Measurements from ENCODE around the gene TMC3.
"Not testable (repeated sequence)": the region's sequence is repeated elsewhere in the genome, so short reads cannot be mapped to it uniquely, and the experiment has no call there.

Gene TMC3

DNA sequence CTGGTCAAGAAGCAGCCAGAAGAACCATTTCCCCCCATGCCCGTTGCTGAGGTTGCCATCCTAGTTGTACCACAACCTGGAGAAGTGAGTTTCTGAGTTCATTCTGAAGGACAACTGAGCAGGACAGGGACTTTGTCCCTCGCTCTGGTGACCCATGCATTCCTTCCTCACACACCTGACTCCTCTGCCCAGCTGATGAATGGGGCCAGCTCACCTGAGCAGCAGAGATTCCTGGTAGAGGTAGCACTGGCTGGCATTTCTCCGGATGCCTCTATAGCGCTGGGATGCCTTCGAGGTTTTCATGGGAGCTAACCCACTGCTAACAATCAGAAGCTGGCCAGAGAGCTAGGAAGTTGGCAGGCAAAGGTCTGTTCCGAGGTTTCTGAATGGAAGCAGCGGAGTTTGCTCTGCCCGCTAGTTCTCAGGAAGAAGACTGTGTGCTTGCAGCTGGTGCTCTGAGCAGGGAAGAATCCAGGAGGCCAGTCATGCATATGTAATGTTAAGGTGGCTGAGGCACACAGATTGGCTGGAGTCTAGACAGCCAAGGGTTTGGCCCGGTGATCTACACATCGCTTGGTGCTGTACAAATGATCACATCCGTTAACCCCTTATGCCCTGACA lies at the start of gene TMC3:
TSS of gene TMC3 (minus strand) at position 439 of the 621 bp plus-strand sequence. CDS start at position 303, 136 bp downstream.
- ChIA-PET POLR2A (no interaction called here), CTCF (interaction anchor here (2.5 kb wide), 1 partner anchor 100 kb away, joined by 8 read pairs; no protein-coding TSS in a partner anchor)
- TF ChIP-seq, protein P1, sequence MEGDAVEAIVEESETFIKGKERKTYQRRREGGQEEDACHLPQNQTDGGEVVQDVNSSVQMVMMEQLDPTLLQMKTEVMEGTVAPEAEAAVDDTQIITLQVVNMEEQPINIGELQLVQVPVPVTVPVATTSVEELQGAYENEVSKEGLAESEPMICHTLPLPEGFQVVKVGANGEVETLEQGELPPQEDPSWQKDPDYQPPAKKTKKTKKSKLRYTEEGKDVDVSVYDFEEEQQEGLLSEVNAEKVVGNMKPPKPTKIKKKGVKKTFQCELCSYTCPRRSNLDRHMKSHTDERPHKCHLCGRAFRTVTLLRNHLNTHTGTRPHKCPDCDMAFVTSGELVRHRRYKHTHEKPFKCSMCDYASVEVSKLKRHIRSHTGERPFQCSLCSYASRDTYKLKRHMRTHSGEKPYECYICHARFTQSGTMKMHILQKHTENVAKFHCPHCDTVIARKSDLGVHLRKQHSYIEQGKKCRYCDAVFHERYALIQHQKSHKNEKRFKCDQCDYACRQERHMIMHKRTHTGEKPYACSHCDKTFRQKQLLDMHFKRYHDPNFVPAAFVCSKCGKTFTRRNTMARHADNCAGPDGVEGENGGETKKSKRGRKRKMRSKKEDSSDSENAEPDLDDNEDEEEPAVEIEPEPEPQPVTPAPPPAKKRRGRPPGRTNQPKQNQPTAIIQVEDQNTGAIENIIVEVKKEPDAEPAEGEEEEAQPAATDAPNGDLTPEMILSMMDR (IDR thresholded peaks at IDR 0.05; ENCODE audit: insufficient read depth, low read length, missing control alignments) = no peak
- no peak within 1 kb of the TSS for H3K4me3 ChIP-seq (ENCODE audit: low read depth, low read length)
- DNase-seq (ENCODE audit: low read depth, low spot score) = no peak

DNA sequence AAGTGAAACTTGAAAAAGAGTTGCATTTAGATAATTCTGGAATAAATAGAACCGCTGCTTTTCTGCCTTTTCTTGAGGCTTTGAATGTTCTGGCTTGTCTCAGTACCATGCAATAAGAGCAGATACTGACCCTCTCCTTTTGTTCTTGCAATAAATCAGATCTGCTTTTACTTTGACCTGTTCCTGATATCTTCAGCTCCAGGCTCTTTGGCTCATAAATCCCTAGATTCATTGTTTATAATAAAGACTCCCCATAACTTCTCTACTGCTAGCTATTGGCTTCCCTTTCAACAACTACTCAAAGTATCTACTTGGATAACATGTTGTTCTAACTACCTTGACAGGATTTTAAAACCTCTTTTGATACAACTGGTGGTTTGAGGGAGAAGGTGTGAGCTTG lies 47.4 kb upstream of the TMC3 start:
- ChIA-PET CTCF (interaction anchor here (1.1 to 3.8 kb wide), 3 partner anchors 11 to 146 kb away, joined by 4 to 14 read pairs (median 5); no protein-coding TSS in a partner anchor), POLR2A (no interaction called here)
- TF ChIP-seq, protein P1 (IDR thresholded peaks at IDR 0.05; ENCODE audit: insufficient read depth, low read length, missing control alignments) = no peak
- DNase-seq (ENCODE audit: low read depth, low spot score) = no peak
- no peak overlapping the region for H3K4me3 ChIP-seq (ENCODE audit: low read depth, low read length)

DNA sequence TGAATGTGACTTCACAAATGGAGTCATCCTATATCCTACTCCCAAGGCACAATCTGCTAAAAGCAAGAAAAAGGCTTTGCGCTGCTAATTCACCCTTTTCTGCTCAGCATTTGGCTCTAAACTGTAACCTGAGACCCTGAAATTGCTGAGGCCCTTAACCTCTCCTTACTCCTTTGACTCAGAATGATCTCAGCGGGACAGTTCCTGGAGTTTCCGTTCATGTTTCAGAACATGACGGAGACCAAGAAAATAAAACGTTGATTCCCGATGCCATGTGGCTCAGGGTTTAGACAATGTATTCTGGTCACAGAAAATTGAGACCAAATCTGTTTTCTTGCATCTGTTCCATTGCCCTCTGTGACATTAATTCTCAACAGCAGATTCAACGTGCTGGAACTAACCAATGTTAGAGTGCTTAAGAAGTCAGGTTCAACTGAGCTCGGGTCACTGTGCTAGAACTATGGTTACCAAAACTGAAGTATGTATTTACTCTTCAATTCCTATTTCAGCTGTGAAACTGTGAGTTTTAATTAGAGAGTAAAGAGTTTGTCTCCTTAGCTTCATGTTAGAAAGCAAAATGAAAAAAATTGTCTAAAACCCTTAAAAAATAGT lies 45.4 kb upstream of the TMC3 start:
- ChIA-PET POLR2A (no interaction called here), CTCF (interaction anchor here (3.8 kb wide), 1 partner anchor 9 kb away, joined by 14 read pairs; no protein-coding TSS in a partner anchor)
- DNase-seq (ENCODE audit: low read depth, low spot score) = no peak
- no peak overlapping the region for H3K4me3 ChIP-seq (ENCODE audit: low read depth, low read length)
- TF ChIP-seq, protein P1 (IDR thresholded peaks at IDR 0.05; ENCODE audit: insufficient read depth, low read length, missing control alignments) = no peak

DNA sequence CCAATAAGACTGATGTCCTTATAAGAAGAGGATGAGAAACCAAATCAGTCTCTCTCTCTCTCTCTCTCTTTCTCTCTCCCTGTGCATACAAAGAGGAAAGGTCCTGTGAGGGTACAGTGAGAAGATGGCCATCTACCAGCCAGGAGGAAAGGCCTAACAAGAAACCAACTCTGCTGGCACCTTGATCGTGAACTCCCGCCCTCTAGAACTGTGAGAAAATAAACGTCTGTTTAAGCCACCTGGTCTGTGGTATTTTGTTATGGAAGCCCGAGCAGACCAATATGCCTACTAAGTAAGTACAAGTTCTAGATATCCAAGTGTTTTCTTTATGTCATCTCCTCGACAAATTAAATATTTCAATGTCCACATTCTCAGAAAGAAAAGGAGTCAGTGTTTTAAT lies 44.9 kb upstream of the TMC3 start:
- no peak for DNase-seq (ENCODE audit: low read depth, low spot score)
- TF ChIP-seq, protein P1 (IDR thresholded peaks at IDR 0.05; ENCODE audit: insufficient read depth, low read length, missing control alignments) = no peak
- POLR2A ChIA-PET = no interaction called here

DNA sequence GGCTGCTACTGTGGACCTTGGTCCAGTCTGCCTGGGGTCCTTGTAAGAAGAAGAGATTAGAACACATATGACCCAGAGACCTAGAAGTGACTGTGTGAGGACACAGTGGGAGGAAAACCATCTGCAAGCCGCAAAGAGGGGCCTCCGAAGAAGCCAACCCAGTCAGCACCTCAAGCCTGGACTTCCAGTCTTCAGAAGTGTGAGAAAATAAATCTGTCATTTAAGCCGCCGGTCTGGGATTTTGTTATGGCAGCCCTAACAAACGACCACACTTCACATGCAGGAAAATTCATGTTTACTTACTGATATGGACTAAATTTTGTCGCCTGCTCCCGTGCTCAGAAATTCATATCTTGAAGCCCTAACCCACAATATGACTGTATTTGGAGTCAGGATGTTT lies 44.4 kb upstream of the TMC3 start:
- no peak overlapping the region for H3K4me3 ChIP-seq (ENCODE audit: low read depth, low read length)
- TF ChIP-seq, protein P1 (IDR thresholded peaks at IDR 0.05; ENCODE audit: insufficient read depth, low read length, missing control alignments) = no peak
- CTCF ChIA-PET = no interaction called here
- DNase-seq (ENCODE audit: low read depth, low spot score) = no peak
- POLR2A ChIA-PET = no interaction called here

More for the DNA sequence above, 44.9 kb upstream of the TMC3 start:
- no peak overlapping the region for H3K4me3 ChIP-seq (ENCODE audit: low read depth, low read length)
- CTCF ChIA-PET = interaction anchor here (3.8 kb wide), 1 partner anchor 8 kb away, joined by 14 read pairs; no protein-coding TSS in a partner anchor

DNA sequence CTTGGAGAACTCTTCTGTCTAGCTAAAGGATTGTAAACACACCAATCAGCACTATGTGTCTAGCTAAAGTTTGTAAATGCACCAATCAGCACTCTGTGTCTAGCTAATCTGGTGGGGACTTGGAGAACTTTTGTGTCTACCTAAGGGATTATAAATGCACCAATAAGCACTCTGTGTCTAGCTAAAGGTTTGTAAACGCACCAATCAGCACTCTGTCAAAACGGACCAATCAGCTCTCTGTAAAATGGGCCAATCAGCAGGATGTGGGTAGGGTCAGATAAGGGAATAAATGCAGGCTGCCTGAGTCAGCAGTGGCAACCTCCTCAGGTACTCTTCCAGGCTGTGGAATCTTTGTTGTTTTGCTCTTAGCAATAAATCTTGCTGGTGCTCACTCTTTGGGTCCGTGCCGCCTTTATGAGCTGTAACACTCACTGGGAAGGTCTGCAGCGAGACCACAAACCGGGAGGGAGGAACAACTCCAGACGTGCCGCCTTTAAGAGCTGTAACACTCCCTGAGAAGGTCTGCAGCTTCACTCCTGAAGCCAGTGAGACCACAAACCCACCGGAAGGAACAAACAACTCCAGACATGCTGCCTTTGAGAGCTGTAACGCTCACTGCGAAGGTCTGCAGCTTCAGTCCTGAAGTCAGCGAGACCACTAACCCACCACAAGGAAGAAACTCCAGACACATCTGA lies 40.4 kb upstream of the TMC3 start:
- DNase-seq (ENCODE audit: low read depth, low spot score); CTCF ChIA-PET; POLR2A ChIA-PET; H3K4me3 ChIP-seq (ENCODE audit: low read depth, low read length): not testable (repeated sequence)
